ENCODE results near the gene FBXO34. TPM values are rescaled to one million over a fixed set of nuclear protein-coding genes. Genes with fewer than 3 reads are reported as not detected.

The FBXO34 gene, protein sequence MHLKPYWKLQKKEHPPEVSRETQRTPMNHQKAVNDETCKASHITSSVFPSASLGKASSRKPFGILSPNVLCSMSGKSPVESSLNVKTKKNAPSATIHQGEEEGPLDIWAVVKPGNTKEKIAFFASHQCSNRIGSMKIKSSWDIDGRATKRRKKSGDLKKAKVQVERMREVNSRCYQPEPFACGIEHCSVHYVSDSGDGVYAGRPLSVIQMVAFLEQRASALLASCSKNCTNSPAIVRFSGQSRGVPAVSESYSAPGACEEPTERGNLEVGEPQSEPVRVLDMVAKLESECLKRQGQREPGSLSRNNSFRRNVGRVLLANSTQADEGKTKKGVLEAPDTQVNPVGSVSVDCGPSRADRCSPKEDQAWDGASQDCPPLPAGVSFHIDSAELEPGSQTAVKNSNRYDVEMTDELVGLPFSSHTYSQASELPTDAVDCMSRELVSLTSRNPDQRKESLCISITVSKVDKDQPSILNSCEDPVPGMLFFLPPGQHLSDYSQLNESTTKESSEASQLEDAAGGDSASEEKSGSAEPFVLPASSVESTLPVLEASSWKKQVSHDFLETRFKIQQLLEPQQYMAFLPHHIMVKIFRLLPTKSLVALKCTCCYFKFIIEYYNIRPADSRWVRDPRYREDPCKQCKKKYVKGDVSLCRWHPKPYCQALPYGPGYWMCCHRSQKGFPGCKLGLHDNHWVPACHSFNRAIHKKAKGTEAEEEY
- 10 to 100 TPM; 23.0 to 24.1 TPM for total RNA-seq

DNA sequence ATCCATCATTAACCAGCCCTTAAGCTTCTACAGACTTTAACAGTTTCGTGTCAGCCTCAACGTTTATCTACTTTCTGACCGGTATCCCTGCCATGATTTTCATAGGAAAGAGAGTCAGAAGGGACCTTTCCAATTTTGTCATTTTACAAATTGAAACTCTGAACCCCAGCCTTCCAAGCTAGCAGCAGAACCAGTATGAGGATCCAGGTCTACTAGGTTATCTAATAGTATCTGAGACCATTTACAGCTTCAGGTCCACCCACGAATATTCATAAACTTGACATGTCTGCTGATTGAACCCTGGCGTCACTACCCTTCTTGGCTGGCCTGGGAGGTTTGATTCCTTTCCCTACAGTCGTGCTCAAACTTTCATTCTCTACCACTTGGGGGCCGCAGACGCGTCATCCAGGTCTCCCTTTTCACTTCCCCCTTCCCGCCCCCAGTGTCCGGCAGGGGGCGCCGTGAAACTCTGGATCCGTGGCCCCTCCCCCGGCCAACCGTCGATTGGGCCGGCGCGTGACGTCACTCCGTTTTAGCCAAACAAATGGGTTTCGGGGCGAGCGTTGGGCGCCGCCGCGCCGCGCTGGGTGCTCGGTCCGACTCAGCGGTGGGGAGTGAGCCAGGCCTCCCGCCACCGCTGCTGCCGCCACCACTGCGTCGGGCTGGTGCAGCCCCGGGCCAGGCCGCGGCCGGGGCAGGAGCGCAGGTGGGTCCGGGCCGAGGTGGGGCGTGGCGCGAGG, at the start of gene FBXO34:
Gene FBXO34, plus strand, starts transcription at position 590 of the 740 bp plus-strand sequence. CDS start 78,970 bp downstream, outside the sequence.

Other genes with a start within 250 kb of the FBXO34 start
- gene WDHD1, start 244.3 kb upstream of the FBXO34 start, total RNA-seq: 10 to 100 TPM; 25.5 to 26.3 TPM
- 10 to 100 TPM; 26.9 to 29.7 TPM for gene SOCS4, start 244.2 kb upstream of the FBXO34 start, total RNA-seq
- gene MAPK1IP1L, start 219.8 kb upstream of the FBXO34 start, total RNA-seq: 10 to 100 TPM; 96.6 to 99.7 TPM
- gene LGALS3, start 142.2 kb upstream of the FBXO34 start, total RNA-seq: 10 to 100 TPM; 38.9 to 40.6 TPM
- 10 to 100 TPM; 67.1 to 68.5 TPM for gene DLGAP5, start 79.8 kb upstream of the FBXO34 start, total RNA-seq
- gene ATG14, start 140.4 kb downstream of the FBXO34 start, total RNA-seq: 1 to 10 TPM; 5.7 to 6.0 TPM
- gene TBPL2, start 169.2 kb downstream of the FBXO34 start, total RNA-seq: not detected